HG03520 (cell line): ENCODE results near the gene CREB3L1.

Experiments used
- ATAC-seq: cut with Tn5 transposase; IDR thresholded peaks from one replicate; pipeline ENCODE4 v1.9.1; 2021; ENCODE audit warnings: mild to moderate bottlenecking, moderate library complexity; ENCODE audit not compliant: unreplicated experiment

CREB3L1 gene

DNA sequence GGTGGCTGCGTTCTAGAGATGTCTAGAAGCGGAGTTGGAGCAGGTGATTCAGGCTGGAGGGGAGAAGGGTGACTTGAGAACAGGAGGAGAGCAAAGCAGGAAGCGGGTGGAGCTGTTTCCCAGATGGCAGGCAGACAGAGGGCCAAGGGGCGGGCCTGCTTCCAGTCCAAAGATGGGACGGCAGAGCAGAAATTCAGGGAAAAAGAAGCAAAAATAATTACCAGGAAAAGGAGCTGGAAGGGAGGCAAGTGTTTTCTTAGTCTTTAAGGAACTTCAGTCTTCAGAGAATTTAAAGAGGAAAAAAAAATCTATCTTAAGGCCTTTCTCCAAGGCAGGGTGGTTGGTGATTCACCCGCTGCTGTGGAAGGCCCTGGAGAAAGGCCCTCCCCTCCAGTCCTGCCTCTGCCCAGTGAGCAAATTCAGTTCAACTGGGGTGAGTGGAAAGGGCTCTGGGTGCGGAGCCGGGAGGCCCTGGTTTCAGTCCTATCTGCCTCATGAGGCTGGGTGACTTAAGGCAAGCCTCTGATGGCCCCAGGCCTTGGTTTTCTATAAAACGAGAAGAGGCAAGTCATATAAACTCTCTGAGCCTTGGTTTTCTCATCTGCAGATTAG is 4.5 kb upstream of the CREB3L1 start:
- no peak for ATAC-seq

GRCh38 chr11:46273511-46274205 is 3.8 kb upstream of the CREB3L1 start:
- ATAC-seq, result no peak

GRCh38 chr11:46275964-46276641 is 1.4 kb upstream of the CREB3L1 start:
- no peak for ATAC-seq

DNA sequence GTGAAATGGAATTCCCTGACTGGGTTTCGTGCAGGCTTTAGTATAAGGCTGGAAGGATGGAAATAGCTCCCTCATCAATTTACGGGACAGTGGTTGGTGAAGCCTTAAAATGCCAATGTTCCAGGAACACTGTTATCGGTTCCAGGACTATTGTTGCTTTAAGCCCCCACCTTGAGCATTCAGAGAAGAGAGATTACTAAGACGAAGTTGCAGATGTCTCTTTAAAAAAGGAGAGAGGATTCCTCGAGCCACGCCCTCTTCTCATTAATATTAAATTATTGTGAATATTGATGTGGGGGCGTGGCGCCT is 195 bp upstream of the CREB3L1 start:
- ATAC-seq, result no peak

DNA sequence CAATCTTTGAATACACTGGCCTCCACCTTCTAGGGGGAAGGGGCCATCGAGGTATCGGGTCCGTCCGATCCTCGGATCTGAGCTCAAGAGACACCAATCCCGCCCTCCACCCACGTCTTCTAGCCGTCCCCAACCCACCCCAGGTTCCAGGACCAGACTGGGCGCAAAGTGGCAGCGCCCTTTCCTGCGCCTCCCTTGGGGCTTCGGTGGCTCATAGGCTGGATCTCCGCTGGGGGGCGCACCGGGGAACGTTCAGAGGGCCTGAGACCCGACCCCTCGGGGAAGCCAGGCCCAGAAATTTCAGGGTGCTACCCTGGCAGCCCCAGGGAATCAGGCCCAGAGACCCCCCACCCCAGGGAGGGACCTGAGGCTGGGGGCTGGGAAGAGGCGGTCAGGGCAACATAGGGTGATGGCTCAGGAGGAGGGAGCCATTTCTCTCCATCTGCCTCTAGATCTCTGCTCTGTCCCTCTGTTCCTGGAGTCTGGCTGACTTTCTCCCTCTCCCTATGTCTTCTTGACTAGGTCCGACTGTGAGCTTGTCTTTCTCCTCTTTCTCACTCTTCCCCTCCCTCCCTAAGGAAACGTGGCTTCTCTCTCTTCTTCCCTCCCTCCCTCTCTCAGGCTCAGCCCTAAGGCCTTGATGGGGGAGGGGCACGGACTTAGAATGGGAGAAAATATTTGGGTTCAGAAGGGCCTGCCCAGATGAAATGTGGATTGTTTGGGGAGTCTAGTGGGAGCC is 1.1 kb downstream of the CREB3L1 start:
- no peak for ATAC-seq

DNA sequence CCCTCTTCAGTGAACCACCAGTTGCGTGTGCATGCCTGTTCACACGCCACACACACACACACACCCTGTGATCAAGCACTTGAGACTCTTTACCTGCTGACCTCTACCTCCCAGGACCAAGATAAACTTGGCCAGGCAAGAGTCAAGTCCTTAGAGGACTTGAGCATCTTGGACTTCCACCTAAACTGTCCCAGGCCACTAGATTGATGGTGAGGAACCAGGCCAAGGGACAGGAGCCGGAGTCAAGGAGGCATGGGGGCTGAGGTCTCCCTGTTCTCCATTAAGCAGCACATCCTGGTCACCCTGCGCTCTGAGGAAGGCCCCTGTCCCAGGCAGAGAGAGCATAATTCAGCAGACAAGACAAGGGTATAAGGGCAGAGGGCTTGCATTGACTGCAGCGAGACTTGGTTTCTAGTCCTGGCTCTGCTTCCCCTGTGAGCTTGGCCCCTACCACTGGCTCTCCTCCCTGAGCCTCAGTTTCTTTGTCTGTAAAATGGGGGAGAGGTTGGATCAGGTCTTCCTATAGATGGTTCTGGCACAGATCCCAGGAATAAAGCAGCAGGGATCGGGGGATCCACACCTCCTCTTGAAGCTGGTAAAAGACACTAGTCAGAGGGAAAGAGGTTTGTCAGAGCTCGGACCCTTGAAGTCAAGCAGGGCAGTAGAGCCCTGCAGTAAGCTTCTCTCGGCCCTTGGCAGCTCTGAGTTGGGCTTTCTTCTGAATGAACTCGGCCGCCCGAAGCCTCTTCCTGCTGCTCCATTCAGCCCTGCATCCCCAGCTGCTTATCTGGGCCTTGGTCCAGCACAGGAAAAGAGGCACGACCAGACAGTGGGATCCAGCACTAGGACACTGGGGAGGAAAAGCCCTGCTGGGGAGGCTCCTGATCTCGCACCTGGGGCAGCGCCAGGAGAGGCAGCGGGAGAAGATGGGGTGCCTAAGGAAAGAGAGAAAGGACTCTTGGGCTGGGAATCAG is 2.0 kb downstream of the CREB3L1 start:
- no peak for ATAC-seq

GRCh38 chr11:46280706-46281105 is 3.2 kb downstream of the CREB3L1 start:
- ATAC-seq, result no peak

DNA sequence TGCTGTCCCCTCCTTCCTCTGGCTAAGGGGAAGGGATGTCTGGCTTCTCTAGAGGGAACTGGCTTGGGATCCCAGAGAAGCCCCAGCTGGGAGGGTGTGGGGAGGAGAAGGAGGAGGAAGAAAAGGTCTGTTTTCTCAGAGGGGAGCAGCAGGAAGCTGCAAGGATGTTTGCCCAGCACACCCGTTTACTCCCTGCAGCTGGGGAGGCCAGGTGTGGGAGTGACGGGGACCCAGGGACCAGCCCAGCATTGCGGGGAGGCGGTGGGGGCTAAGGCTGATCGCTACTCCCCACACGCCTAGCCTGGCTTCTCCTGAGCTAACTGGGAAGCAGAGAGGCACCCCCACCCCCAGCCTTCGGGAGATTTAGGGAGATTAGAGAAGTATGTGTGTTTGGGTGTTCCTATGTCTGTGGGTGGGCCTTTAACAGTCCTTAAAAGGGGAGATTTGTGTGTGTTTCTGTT is 3.9 kb downstream of the CREB3L1 start:
- no peak for ATAC-seq

DNA sequence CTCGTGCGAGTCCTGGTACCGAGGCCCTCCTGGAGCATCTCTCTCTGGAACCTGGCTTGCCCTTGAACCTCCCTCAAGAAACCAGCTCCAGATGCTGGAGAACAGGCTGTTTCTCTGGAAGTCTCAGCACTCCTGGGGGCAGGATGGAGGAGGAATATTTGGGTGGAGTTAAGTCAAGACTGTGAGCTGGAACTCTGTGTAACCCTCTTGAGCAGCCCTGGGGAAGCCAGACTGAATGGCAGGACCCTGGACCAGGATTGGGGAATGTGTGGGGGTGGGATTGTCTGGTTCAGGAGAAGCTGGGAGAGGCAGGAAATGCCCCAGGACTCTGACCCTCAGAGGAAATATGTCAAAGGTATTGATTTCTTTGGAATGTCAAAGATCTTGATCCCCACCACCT is 7.7 kb downstream of the CREB3L1 start:
- ATAC-seq, result no peak

GRCh38 chr11:46285594-46286033 is 8.2 kb downstream of the CREB3L1 start:
- no peak for ATAC-seq

GRCh38 chr11:46286789-46287188 is 9.3 kb downstream of the CREB3L1 start:
- ATAC-seq, result no peak

- no peak for ATAC-seq
Measured at GRCh38 chr11:46288451-46288850, 11.0 kb downstream of the CREB3L1 start.

DNA sequence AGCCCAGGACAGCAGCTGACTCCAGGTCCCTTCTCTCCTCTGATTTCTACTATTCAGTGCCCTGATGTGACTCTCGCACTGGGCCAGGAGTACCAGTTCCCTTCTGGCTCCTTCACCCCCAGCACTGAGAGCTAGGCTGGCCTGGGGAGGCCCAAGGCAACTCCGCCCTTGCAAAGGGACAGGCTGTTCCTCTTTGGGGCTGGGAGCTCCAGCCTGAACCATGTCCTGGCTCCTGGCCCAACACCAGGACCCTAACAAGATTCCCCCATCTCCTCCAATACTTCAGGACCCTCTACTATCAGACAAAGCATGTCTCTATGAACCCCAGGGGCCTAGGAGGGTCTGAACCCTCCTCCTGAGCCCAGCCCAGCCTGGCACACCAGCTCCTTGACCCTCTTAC is 12.5 kb downstream of the CREB3L1 start:
- ATAC-seq, result no peak

- no peak for ATAC-seq
Measured at GRCh38 chr11:46290598-46291309, 13.3 kb downstream of the CREB3L1 start.

- ATAC-seq, result no peak
Measured at GRCh38 chr11:46291441-46292150, 14.1 kb downstream of the CREB3L1 start.

DNA sequence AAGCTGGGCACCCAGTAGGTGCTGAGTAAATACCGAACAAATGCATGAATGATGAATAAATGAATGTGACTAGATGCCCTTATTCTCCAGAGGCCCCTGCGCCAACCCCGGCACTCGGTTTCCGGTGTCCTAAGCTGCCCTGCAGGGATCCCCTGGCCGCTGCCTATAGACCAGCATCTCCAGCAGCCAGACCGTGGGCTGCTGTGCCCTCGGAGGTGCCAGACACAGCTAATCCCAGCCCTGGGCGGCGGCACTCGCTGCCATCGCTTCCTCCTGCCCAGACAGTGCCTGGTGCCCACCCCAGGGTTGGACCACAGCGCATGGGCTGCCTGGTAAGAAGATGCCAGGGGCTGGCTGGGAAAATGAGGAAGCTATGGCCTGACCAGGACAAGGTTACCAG is 15.6 kb downstream of the CREB3L1 start:
- no peak for ATAC-seq

- ATAC-seq, result no peak
Measured at GRCh38 chr11:46293641-46294103, 16.2 kb downstream of the CREB3L1 start.

- ATAC-seq, result no peak
Measured at GRCh38 chr11:46294365-46295309, 17.2 kb downstream of the CREB3L1 start.
